ENCODE measurements around the gene PRKAG1.

The PRKAG1 gene

GRCh38 chr12:48967991-48968390, 50.6 kb downstream of the PRKAG1 start:
- Histone ChIP-seq H3K9me3 (ENCODE audit: control insufficient read depth, insufficient read depth, low read depth, low read length) (no peaks in the 10 kb centered on the region), H3K27ac (ENCODE audit: extremely low read depth, low read depth, low read length) (no peak overlapping the region), H3K4me3 (ENCODE audit: low read depth, low read length) (no peak overlapping the region), H3K36me3 (ENCODE audit: control insufficient read depth in 2 of 2, insufficient read depth in 1 of 2, low read length in 2 of 2) (no peaks in the 10 kb centered on the region), H3K4me1 (ENCODE audit: control insufficient read depth, insufficient read depth, low read length) (peaks cover 9% of the 10 kb centered on the region)
- TF ChIP-seq ZNF544 (tag by site-specific recombination; IDR thresholded peaks at IDR 0.05) (no peak), HIC1 (tag by site-specific recombination; IDR thresholded peaks at IDR 0.05) (no peak), ZBTB1 (tag by site-specific recombination; IDR thresholded peaks at IDR 0.05) (no peak), ZSCAN5A (tag by site-specific recombination; IDR thresholded peaks at IDR 0.05) (no peak), FEZF1 (tag by site-specific recombination; IDR thresholded peaks at IDR 0.05) (no peak), ZNF266 (tag by site-specific recombination; IDR thresholded peaks at IDR 0.05; ENCODE audit: low read depth) (no peak), GFI1B (tag by site-specific recombination; IDR thresholded peaks at IDR 0.05) (no peak)
- ChIA-PET CTCF (interaction anchor here (0.6 to 10.8 kb wide), 10 partner anchors 9 to 259 kb away, joined by 3 to 79 read pairs (median 4); partner anchors contain the start of gene WNT1), POLR2A (interaction anchor here (0.6 to 3.7 kb wide), 3 partner anchors 10 to 46 kb away, joined by 3 to 21 read pairs (median 3); partner anchors contain the start of gene ARF3)

- H3K36me3 ChIP-seq (ENCODE audit: control insufficient read depth in 2 of 2, insufficient read depth in 1 of 2, low read length in 2 of 2), result no peaks in the 10 kb centered on the region
- TF ChIP-seq RBAK (tag by site-specific recombination; IDR thresholded peaks at IDR 0.05) (no peak), SETDB1 (IDR thresholded peaks at IDR 0.05; ENCODE audit: insufficient read length, low read length) (no peak), ZSCAN4 (tag by site-specific recombination; IDR thresholded peaks at IDR 0.05) (no peak), ZNF324 (tag by site-specific recombination; IDR thresholded peaks at IDR 0.05) (no peak), PRDM2 (tag by site-specific recombination; IDR thresholded peaks at IDR 0.05; ENCODE audit: borderline replicate concordance) (no peak)
- TF ChIP-seq, protein P1, sequence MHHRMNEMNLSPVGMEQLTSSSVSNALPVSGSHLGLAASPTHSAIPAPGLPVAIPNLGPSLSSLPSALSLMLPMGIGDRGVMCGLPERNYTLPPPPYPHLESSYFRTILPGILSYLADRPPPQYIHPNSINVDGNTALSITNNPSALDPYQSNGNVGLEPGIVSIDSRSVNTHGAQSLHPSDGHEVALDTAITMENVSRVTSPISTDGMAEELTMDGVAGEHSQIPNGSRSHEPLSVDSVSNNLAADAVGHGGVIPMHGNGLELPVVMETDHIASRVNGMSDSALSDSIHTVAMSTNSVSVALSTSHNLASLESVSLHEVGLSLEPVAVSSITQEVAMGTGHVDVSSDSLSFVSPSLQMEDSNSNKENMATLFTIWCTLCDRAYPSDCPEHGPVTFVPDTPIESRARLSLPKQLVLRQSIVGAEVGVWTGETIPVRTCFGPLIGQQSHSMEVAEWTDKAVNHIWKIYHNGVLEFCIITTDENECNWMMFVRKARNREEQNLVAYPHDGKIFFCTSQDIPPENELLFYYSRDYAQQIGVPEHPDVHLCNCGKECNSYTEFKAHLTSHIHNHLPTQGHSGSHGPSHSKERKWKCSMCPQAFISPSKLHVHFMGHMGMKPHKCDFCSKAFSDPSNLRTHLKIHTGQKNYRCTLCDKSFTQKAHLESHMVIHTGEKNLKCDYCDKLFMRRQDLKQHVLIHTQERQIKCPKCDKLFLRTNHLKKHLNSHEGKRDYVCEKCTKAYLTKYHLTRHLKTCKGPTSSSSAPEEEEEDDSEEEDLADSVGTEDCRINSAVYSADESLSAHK (tag by site-specific recombination; IDR thresholded peaks at IDR 0.05), result no peak
- TF ChIP-seq, protein P2, sequence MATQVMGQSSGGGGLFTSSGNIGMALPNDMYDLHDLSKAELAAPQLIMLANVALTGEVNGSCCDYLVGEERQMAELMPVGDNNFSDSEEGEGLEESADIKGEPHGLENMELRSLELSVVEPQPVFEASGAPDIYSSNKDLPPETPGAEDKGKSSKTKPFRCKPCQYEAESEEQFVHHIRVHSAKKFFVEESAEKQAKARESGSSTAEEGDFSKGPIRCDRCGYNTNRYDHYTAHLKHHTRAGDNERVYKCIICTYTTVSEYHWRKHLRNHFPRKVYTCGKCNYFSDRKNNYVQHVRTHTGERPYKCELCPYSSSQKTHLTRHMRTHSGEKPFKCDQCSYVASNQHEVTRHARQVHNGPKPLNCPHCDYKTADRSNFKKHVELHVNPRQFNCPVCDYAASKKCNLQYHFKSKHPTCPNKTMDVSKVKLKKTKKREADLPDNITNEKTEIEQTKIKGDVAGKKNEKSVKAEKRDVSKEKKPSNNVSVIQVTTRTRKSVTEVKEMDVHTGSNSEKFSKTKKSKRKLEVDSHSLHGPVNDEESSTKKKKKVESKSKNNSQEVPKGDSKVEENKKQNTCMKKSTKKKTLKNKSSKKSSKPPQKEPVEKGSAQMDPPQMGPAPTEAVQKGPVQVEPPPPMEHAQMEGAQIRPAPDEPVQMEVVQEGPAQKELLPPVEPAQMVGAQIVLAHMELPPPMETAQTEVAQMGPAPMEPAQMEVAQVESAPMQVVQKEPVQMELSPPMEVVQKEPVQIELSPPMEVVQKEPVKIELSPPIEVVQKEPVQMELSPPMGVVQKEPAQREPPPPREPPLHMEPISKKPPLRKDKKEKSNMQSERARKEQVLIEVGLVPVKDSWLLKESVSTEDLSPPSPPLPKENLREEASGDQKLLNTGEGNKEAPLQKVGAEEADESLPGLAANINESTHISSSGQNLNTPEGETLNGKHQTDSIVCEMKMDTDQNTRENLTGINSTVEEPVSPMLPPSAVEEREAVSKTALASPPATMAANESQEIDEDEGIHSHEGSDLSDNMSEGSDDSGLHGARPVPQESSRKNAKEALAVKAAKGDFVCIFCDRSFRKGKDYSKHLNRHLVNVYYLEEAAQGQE (tag by site-specific recombination; IDR thresholded peaks at IDR 0.05), result no peak
- no peak overlapping the region for H3K4me3 ChIP-seq (ENCODE audit: low read depth, low read length)
- H3K4me1 ChIP-seq (ENCODE audit: control insufficient read depth, insufficient read depth, low read length), result peaks cover 9% of the 10 kb centered on the region
- no peaks in the 10 kb centered on the region for H3K9me3 ChIP-seq (ENCODE audit: control insufficient read depth, insufficient read depth, low read depth, low read length)
- H3K27ac ChIP-seq (ENCODE audit: extremely low read depth, low read depth, low read length), result no peak overlapping the region
- ChIA-PET POLR2A (interaction anchor here (1.0 to 3.7 kb wide), 2 partner anchors 9 to 101 kb away, joined by 6 to 21 read pairs; partner anchors contain the start of genes ARF3 and RND1), CTCF (interaction anchor here (0.6 to 10.8 kb wide), 8 partner anchors 9 to 129 kb away, joined by 3 to 79 read pairs (median 4); partner anchors contain the start of gene WNT1)
These were observed 52.2 kb downstream of the PRKAG1 start for GRCh38 chr12:48966177-48966895.

All from HEK293 (cell line).